ENCODE data around the gene PLCXD1.
A peak's percentile ranks its signal among the peaks of the same experiment; 100 is the strongest.
"Not testable (repeated sequence)": the region's sequence is repeated elsewhere in the genome, so short reads cannot be mapped to it uniquely, and the experiment has no call there.

Gene PLCXD1

GRCh38 chrX:319579-320125 is 38.5 kb downstream of the PLCXD1 start:
- no peaks in the 10 kb centered on the region for H3K9me3 ChIP-seq
- H3K27me3 ChIP-seq, result peaks cover 39% of the 10 kb centered on the region
- H3K27ac ChIP-seq, result peak overlapping the region; percentile 97
- no peak for TF ChIP-seq CTCF (IDR thresholded peaks at IDR 0.05)
- H3K4me3 ChIP-seq (ENCODE audit: low read depth in 1 of 2, low read length in 1 of 2), result peak overlapping the region; percentile 91 to 99
- H3K36me3 ChIP-seq, result peaks cover 6% of the 10 kb centered on the region
- peaks cover 22 to 32% of the 10 kb centered on the region in 2 experiments for H3K4me1 ChIP-seq (ENCODE audit: control insufficient read depth in 1 of 2, insufficient read depth in 1 of 2, low read depth in 1 of 2, low read length in 1 of 2)

- Histone ChIP-seq H3K27me3 (peaks cover 45% of the 10 kb centered on the region), H3K9me3 (no peaks in the 10 kb centered on the region), H3K4me1 (ENCODE audit: control insufficient read depth in 1 of 2, insufficient read depth in 1 of 2, low read depth in 1 of 2, low read length in 1 of 2) (peaks cover 22 to 32% of the 10 kb centered on the region in 2 experiments), H3K4me3 (ENCODE audit: low read depth in 1 of 2, low read length in 1 of 2) (peak overlapping the region; percentile 91 to 99), H3K36me3 (peaks cover under 1% of the 10 kb centered on the region), H3K27ac (peak overlapping the region; percentile 9)
- TF ChIP-seq CTCF (IDR thresholded peaks at IDR 0.05), result no peak
Measured at GRCh38 chrX:320126-320783, 39.1 kb downstream of the PLCXD1 start.

- Histone ChIP-seq H3K9me3 (no peaks in the 10 kb centered on the region), H3K4me3 (ENCODE audit: low read depth in 1 of 2, low read length in 1 of 2) (no peak overlapping the region)
- TF ChIP-seq CTCF (IDR thresholded peaks at IDR 0.05), result no peak
Measured at GRCh38 chrX:323721-324628, 42.8 kb downstream of the PLCXD1 start.

GRCh38 chrX:324664-325063 is 43.5 kb downstream of the PLCXD1 start:
- not testable (repeated sequence) for H3K9me3 ChIP-seq; H3K27ac ChIP-seq; H3K4me3 ChIP-seq (ENCODE audit: low read depth in 1 of 2, low read length in 1 of 2); H3K36me3 ChIP-seq
- H3K4me1 ChIP-seq (ENCODE audit: control insufficient read depth in 1 of 2, insufficient read depth in 1 of 2, low read depth in 1 of 2, low read length in 1 of 2), result peaks cover 18 to 22% of the 10 kb centered on the region in 2 experiments
- H3K27me3 ChIP-seq, result peaks cover 73% of the 10 kb centered on the region

More at GRCh38 chrX:323721-324628, 42.8 kb downstream of the PLCXD1 start:
- no peaks in the 10 kb centered on the region for H3K36me3 ChIP-seq
- peaks cover 71% of the 10 kb centered on the region for H3K27me3 ChIP-seq
- H3K4me1 ChIP-seq (ENCODE audit: control insufficient read depth in 1 of 2, insufficient read depth in 1 of 2, low read depth in 1 of 2, low read length in 1 of 2), result peaks cover 22 to 27% of the 10 kb centered on the region in 2 experiments
- no peak overlapping the region for H3K27ac ChIP-seq

DNA sequence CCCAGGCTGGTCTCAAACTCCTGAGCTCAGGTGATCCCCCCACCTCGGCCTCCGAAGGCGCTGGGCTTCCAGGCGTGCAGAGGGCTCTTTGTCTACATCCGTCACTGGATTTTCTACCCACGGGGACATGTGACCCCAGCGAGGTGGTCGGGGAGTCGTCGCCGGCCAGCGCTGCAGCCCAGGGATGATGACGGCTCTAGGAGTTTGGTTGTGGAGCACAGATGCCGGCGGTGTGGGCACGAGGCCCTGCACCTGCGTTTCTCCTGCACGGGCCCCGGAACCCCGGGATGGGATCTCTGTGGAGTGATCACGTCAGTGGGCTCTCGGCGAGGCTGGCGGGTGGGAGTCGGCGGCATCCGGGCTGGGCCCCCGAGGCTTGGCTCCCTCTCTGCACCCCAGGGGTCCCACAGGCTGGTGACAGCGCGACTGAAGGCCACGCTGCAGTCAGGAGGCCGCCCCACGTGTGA is 46.5 kb downstream of the PLCXD1 start:
- H3K27ac ChIP-seq, result no peak overlapping the region
- peaks cover 82% of the 10 kb centered on the region for H3K27me3 ChIP-seq
- H3K36me3 ChIP-seq, result peaks cover 4% of the 10 kb centered on the region
- no peaks in the 10 kb centered on the region for H3K9me3 ChIP-seq
- no peak for TF ChIP-seq CTCF (IDR thresholded peaks at IDR 0.05)
- H3K4me3 ChIP-seq (ENCODE audit: low read depth in 1 of 2, low read length in 1 of 2), result no peak overlapping the region
- H3K4me1 ChIP-seq (ENCODE audit: control insufficient read depth in 1 of 2, insufficient read depth in 1 of 2, low read depth in 1 of 2, low read length in 1 of 2), result peaks cover 5 to 13% of the 10 kb centered on the region in 2 experiments
